Thyroid gland (tissue), 4 donors: ENCODE data around the gene APBA1.

Experiments used
- POLR2A ChIP-seq, 2 donors: fragments of 450-650 bp; IDR thresholded peaks; one replicate each; pipeline ENCODE4 v1.6.1; 2017; ENCODE audit warnings: antibody characterized with exemption in 2 of 2, mild to moderate bottlenecking in 2 of 2, moderate library complexity in 1 of 2
- TF ChIP-seq, protein P1 (sequence below), 6 experiments: fragments of 200-600 bp in 3 of 6; fragments of 450-650 bp in 3 of 6; sonication (generic) in 3 of 6; IDR thresholded peaks; one replicate each; pipeline ENCODE4 v1.5.1; 2016 to 2019; ENCODE audit warnings: antibody characterized with exemption in 6 of 6, mild to moderate bottlenecking in 2 of 6, inconsistent platforms in 1 of 6, moderate library complexity in 1 of 6

DNA sequence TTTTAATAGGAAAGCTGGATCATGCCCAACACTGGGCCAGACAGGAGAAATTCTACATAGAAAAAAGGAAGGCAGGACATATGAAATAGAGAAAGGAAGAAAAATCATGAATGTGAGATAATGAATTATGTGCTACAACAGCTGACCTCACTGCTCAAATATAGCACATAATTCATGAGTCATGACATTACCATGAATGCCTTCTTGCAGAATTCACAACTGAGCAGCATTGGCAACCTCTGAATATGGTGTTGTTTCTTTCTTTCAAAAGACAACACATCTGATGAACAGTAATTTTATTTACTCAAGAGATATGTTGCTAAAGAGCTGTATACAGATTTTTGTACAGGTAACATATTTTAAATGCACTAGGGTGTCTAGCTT is 34.4 kb downstream of the APBA1 start:
- TF ChIP-seq POLR2A (IDR thresholded peaks at IDR 0.05), result no peak
- TF ChIP-seq, protein P1, sequence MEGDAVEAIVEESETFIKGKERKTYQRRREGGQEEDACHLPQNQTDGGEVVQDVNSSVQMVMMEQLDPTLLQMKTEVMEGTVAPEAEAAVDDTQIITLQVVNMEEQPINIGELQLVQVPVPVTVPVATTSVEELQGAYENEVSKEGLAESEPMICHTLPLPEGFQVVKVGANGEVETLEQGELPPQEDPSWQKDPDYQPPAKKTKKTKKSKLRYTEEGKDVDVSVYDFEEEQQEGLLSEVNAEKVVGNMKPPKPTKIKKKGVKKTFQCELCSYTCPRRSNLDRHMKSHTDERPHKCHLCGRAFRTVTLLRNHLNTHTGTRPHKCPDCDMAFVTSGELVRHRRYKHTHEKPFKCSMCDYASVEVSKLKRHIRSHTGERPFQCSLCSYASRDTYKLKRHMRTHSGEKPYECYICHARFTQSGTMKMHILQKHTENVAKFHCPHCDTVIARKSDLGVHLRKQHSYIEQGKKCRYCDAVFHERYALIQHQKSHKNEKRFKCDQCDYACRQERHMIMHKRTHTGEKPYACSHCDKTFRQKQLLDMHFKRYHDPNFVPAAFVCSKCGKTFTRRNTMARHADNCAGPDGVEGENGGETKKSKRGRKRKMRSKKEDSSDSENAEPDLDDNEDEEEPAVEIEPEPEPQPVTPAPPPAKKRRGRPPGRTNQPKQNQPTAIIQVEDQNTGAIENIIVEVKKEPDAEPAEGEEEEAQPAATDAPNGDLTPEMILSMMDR (IDR thresholded peaks at IDR 0.05), result no peak
